Upper lobe of left lung (tissue), 4 donors: ENCODE data around the gene SBSN.

Source experiments
- CTCF ChIP-seq, 6 experiments: fragments of 450-650 bp in 4 of 6; fragments of 200-600 bp in 2 of 6; sonication (generic) in 2 of 6; IDR thresholded peaks; one replicate each; pipeline ENCODE4 v1.5.1; 2016 to 2019; ENCODE audit warnings: antibody characterized with exemption in 6 of 6
- EP300 ChIP-seq, 4 donors: sonication (generic); formaldehyde crosslinking; IDR thresholded peaks; one replicate each; pipeline ENCODE4 v1.5.1; 2017; ENCODE audit warnings: antibody characterized with exemption in 4 of 4, control low read depth in 2 of 4
- POLR2A ChIP-seq, 4 donors: fragments of 450-650 bp; IDR thresholded peaks; one replicate each; pipeline ENCODE4 v1.5.1; 2016 to 2017; ENCODE audit warnings: antibody characterized with exemption in 4 of 4, mild to moderate bottlenecking in 2 of 4
- POLR2AphosphoS5 ChIP-seq, 2 donors: sonication (generic); formaldehyde crosslinking; IDR thresholded peaks; one replicate each; pipeline ENCODE4 v1.5.1; 2017; ENCODE audit warnings: antibody characterized with exemption in 2 of 2

DNA sequence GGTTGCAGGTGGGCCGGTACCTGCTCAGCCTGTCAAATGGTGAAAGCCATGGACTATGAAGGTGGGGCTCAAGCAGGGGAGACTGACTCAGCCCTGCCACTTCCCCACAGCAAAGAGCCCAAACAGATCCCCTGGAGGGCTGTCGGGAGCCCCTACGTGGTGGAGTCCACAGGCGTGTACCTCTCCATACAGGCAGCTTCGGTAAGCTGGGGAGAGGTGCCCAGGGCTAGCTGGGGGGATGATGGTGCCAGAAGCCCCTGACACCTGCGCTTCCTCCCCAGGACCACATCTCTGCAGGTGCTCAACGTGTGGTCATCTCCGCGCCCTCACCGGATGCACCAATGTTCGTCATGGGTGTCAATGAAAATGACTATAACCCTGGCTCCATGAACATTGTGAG, 14.1 kb upstream of the SBSN start:
- no peak for TF ChIP-seq CTCF (IDR thresholded peaks at IDR 0.05)
- TF ChIP-seq POLR2A (IDR thresholded peaks at IDR 0.05): no peak
- TF ChIP-seq POLR2AphosphoS5 (IDR thresholded peaks at IDR 0.05): no peak
- TF ChIP-seq EP300 (IDR thresholded peaks at IDR 0.05): no peak
